H1 (cell line): ENCODE measurements around the gene TMUB1. TPM values are rescaled to one million over a fixed set of nuclear protein-coding genes. Genes with fewer than 3 reads are reported as not detected.

Experiments used
- CTCF ChIA-PET: fragments of 300-600 bp; sonication (Branson Sonifier 250); formaldehyde crosslinking; loops from one replicate; lab custom pipeline; 2021; ENCODE audit not compliant: partially characterized antibody; lab: Charles Lee
- POLR2A ChIA-PET: fragments of 300-600 bp; sonication (Branson Sonifier 250); formaldehyde crosslinking; loops from one replicate; lab custom pipeline; 2021; ENCODE audit warnings: inconsistent platforms; ENCODE audit not compliant: partially characterized antibody; lab: Charles Lee
- DNase-seq, 2 experiments: peaks; one replicate each; pipeline versions ENCODE4 v3.0.0 to v3.0.0-alpha.2; 2010 to 2022; ENCODE audit warnings: low spot score in 2 of 2, low read depth in 1 of 2, mixed read lengths in 1 of 2
- FAIRE-seq: peaks from 2 replicates; lab custom pipeline; 2011; peaks lifted over from hg19 to GRCh38; lab: Jason Lieb, UNC
- H2AFZ ChIP-seq: 2 replicates; pipeline ENCODE4 v1.8.1; 2012; ENCODE audit warnings: low read length, inconsistent platforms
- H2AK5ac ChIP-seq: 2 replicates; pipeline ENCODE4 v1.6.1; 2013; ENCODE audit warnings: low read depth, low read length
- H2BK120ac ChIP-seq: replicated peaks from 2 replicates; pipeline ENCODE3; 2013; ENCODE audit warnings: low read depth, low read length, inconsistent platforms
- H2BK12ac ChIP-seq: 2 replicates; pipeline ENCODE4 v1.6.1; 2013; ENCODE audit warnings: low read depth, low read length
- H2BK15ac ChIP-seq: 2 replicates; pipeline ENCODE4 v1.6.1; 2013; ENCODE audit warnings: low read length
- H2BK20ac ChIP-seq: 2 replicates; pipeline ENCODE4 v1.6.1; 2013; ENCODE audit warnings: low read length
- H2BK5ac ChIP-seq: 2 replicates; pipeline ENCODE4 v1.6.1; 2013; ENCODE audit warnings: low read depth, low read length
- H3K14ac ChIP-seq: 2 replicates; pipeline ENCODE4 v1.6.1; 2013; ENCODE audit warnings: inconsistent platforms; ENCODE audit not compliant: insufficient read length
- H3K18ac ChIP-seq: 2 replicates; pipeline ENCODE4 v1.6.1; 2013; ENCODE audit warnings: low read length; ENCODE audit errors: extremely low read depth
- H3K23ac ChIP-seq: 2 replicates; pipeline ENCODE4 v1.6.1; 2013; ENCODE audit warnings: inconsistent platforms; ENCODE audit not compliant: insufficient read length
- H3K23me2 ChIP-seq: 2 replicates; pipeline ENCODE4 v1.6.1; 2013; ENCODE audit warnings: low read depth, low read length
- H3K27ac ChIP-seq: 2 replicates; pipeline ENCODE4 v1.6.1; 2011; ENCODE audit warnings: low read depth, low read length, inconsistent platforms
- H3K27me3 ChIP-seq, 4 experiments: replicated peaks in 1 of 4; 1 replicate in 1 of 4; 2 replicates in 3 of 4; pipeline versions ENCODE4 v1.6.1 to v1.8.1; 2011 to 2013; ENCODE audit warnings: low read length in 3 of 4, mild to moderate bottlenecking in 3 of 4, inconsistent platforms in 2 of 4, mixed read lengths in 2 of 4, moderate library complexity in 1 of 4; ENCODE audit not compliant: control insufficient read depth in 3 of 4, insufficient read depth in 3 of 4; ENCODE audit errors: extremely low read depth in 1 of 4
- H3K36me3 ChIP-seq, 4 experiments: 2 replicates each; pipeline versions ENCODE4 v1.6.1 to v1.8.1; 2011 to 2013; ENCODE audit warnings: mild to moderate bottlenecking in 4 of 4, low read length in 3 of 4, moderate library complexity in 2 of 4, control low read depth in 1 of 4, inconsistent platforms in 1 of 4; ENCODE audit not compliant: insufficient read depth in 4 of 4, control insufficient read depth in 2 of 4
- H3K4ac ChIP-seq: replicated peaks from 2 replicates; pipeline ENCODE3; 2013; ENCODE audit warnings: low read length, low read depth, mixed read lengths, inconsistent platforms; ENCODE audit not compliant: insufficient read length
- H3K4me1 ChIP-seq, 4 experiments: replicated peaks in 1 of 4; 1 replicate in 1 of 4; 2 replicates in 3 of 4; pipeline versions ENCODE4 v1.6.1 to v1.8.1; 2011 to 2013; ENCODE audit warnings: low read length in 3 of 4, inconsistent platforms in 2 of 4, mixed read lengths in 1 of 4; ENCODE audit not compliant: insufficient read depth in 4 of 4, control insufficient read depth in 3 of 4
- H3K4me2 ChIP-seq, 2 experiments: 2 replicates each; pipeline versions ENCODE4 v1.6.1 to v1.8.1; 2011 to 2013; ENCODE audit warnings: low read depth in 2 of 2, low read length in 2 of 2, control low read depth in 1 of 2, inconsistent platforms in 1 of 2, mild to moderate bottlenecking in 1 of 2; ENCODE audit not compliant: insufficient read depth in 1 of 2
- H3K4me3 ChIP-seq, 4 experiments: fragments of 200-600, 300-600 bp in 1 of 4; sonication (generic), shearing (Covaris generic), sonication (Bioruptor Twin) in 1 of 4; 2 replicates each; pipeline versions ENCODE4 v1.5.1 to v1.8.1; 2011 to 2016; ENCODE audit warnings: low read length in 4 of 4, low read depth in 3 of 4, control low read depth in 2 of 4, inconsistent platforms in 2 of 4, mild to moderate bottlenecking in 2 of 4, mixed read lengths in 1 of 4, moderate library complexity in 1 of 4; ENCODE audit not compliant: insufficient read depth in 2 of 4; ENCODE audit errors: extremely low read depth in 1 of 4
- H3K56ac ChIP-seq: replicated peaks from 2 replicates; pipeline ENCODE3; 2013; ENCODE audit warnings: low read depth, mild to moderate bottlenecking, mixed read lengths, low read length, inconsistent platforms; ENCODE audit not compliant: insufficient read length
- H3K79me1 ChIP-seq: 2 replicates; pipeline ENCODE4 v1.6.1; 2013; ENCODE audit warnings: low read depth, low read length, control low read depth
- H3K79me2 ChIP-seq, 2 experiments: 2 replicates each; pipeline versions ENCODE4 v1.6.1 to v1.8.1; 2012 to 2013; ENCODE audit warnings: low read length in 2 of 2, mild to moderate bottlenecking in 2 of 2, inconsistent platforms in 1 of 2; ENCODE audit not compliant: insufficient read depth in 2 of 2, control insufficient read depth in 1 of 2
- H3K9ac ChIP-seq, 4 experiments: replicated peaks in 1 of 4; 1 replicate in 1 of 4; 2 replicates in 3 of 4; pipeline versions ENCODE4 v1.6.1 to v1.8.1; 2011 to 2013; ENCODE audit warnings: low read depth in 3 of 4, low read length in 3 of 4, control low read depth in 2 of 4, mild to moderate bottlenecking in 2 of 4, moderate library complexity in 2 of 4, inconsistent platforms in 1 of 4; ENCODE audit errors: extremely low read depth in 1 of 4
- H3K9me3 ChIP-seq, 2 experiments: 2 replicates each; pipeline versions ENCODE4 v1.6.1 to v1.8.1; 2012 to 2013; ENCODE audit warnings: mild to moderate bottlenecking in 2 of 2, moderate library complexity in 2 of 2, control low read depth in 1 of 2, inconsistent platforms in 1 of 2, low read depth in 1 of 2, low read length in 1 of 2, mixed read lengths in 1 of 2; ENCODE audit not compliant: insufficient read depth in 2 of 2
- H4K20me1 ChIP-seq, 2 experiments: replicated peaks in 1 of 2; 2 replicates each; pipeline versions ENCODE3 to v1.8.1; 2011 to 2013; ENCODE audit warnings: inconsistent platforms in 2 of 2, low read length in 2 of 2, mild to moderate bottlenecking in 1 of 2; ENCODE audit not compliant: insufficient read depth in 2 of 2, control insufficient read depth in 1 of 2
- H4K5ac ChIP-seq: 2 replicates; pipeline ENCODE4 v1.6.1; 2013; ENCODE audit warnings: low read length, low read depth, mixed read lengths, inconsistent platforms; ENCODE audit not compliant: insufficient read length
- H4K8ac ChIP-seq: 2 replicates; pipeline ENCODE4 v1.8.0; 2013; ENCODE audit warnings: mild to moderate bottlenecking, moderate library complexity, low read length, inconsistent platforms; ENCODE audit not compliant: insufficient read depth; ENCODE audit errors: extremely low read depth
- H4K91ac ChIP-seq: replicated peaks from 2 replicates; pipeline ENCODE3; 2013; ENCODE audit warnings: low read length, mixed read lengths, inconsistent platforms; ENCODE audit not compliant: insufficient read length
- CHD2 ChIP-seq: IDR thresholded peaks from 2 replicates; pipeline ENCODE4 v1.6.1; 2012; ENCODE audit warnings: low read length, improper control_type of control experiment
- WGBS, 2 experiments: shearing (Covaris generic) in 1 of 2; methylation state at CpG; one replicate each; pipeline versions ENCODE4 v1.1.6 to v1.1.7; 2013 to 2015; ENCODE audit warnings: low lambda C conversion rate in 2 of 2, mixed read lengths in 2 of 2, inconsistent platforms in 1 of 2, low coverage in 1 of 2, missing lambda C conversion rate in 1 of 2; ENCODE audit not compliant: insufficient replicate concordance in 2 of 2, insufficient coverage in 1 of 2, insufficient read length in 1 of 2; ENCODE audit errors: extremely low coverage in 1 of 2, missing lambda C conversion rate in 1 of 2; 5-methylcytosine and 5-hydroxymethylcytosine counted together
- polyA plus RNA-seq, 7 experiments: library from polyadenylated mRNA; depleted of rRNA in 3 of 7; stranded (reverse) in 5 of 7; unstranded in 2 of 7; fragments of >200 nt in 5 of 7; fragments of 200-250 nt in 2 of 7; gene quantifications; 1 replicate in 5 of 7; 2 replicates in 1 of 7; 4 replicates in 1 of 7; pipeline versions ENCODE4 v1.2.1 to v1.2.3, GENCODE V29; 2011 to 2013; ENCODE audit warnings: missing spikeins in 2 of 7, mixed read lengths in 2 of 7
- total RNA-seq: library from RNA; stranded (reverse); fragmentation: NEBNext Ultra II Directional; extraction: Animal tissue kit (Norgen Biotek cat#: 25700); gene quantifications from 2 replicates; pipeline ENCODE4 v1.2.1, GENCODE V29; 2021

TMUB1 gene
- total and polyA plus RNA-seq, 2 of the 8 experiments (the other 6 are each of a cell fraction or from before 2014, with no cell fraction given) = 41.4 to 56.2 TPM

- no peak for DNase-seq
- no peak overlapping the region for H4K5ac ChIP-seq
- H3K36me3 ChIP-seq = no peaks in the 10 kb centered on the region
- H2BK15ac ChIP-seq = no peak overlapping the region
- no peak overlapping the region for H3K23ac ChIP-seq
- H3K79me2 ChIP-seq = peaks cover 0 to 32% of the 10 kb centered on the region in 2 experiments; a peak in 1 of 4 replicates
- no peak overlapping the region; the same call in 1 of the 2 replicates for H3K18ac ChIP-seq
- H2BK120ac ChIP-seq = no peak overlapping the region
- no peak overlapping the region for H4K8ac ChIP-seq
- no peaks in the 10 kb centered on the region; the same call in 1 of the 2 replicates for H3K23me2 ChIP-seq
- H3K9me3 ChIP-seq = no peaks in the 10 kb centered on the region
- no peak for TF ChIP-seq CHD2
- H4K91ac ChIP-seq = peak overlapping the region; percentile 32
- no peak overlapping the region for H3K14ac ChIP-seq
- H3K27me3 ChIP-seq = no peaks in the 10 kb centered on the region
- no peak for FAIRE-seq
- no peak overlapping the region for H2AFZ ChIP-seq
- H3K4ac ChIP-seq = no peak overlapping the region
- H4K20me1 ChIP-seq = peaks cover 9 to 32% of the 10 kb centered on the region in 2 experiments
- H3K4me2 ChIP-seq = peak overlapping the region; percentile 58 to 88
- no peak overlapping the region; a peak in 1 of 7 replicates for H3K9ac ChIP-seq
- ChIA-PET CTCF (interaction anchor here (0.7 to 22.4 kb wide), 6 partner anchors 8 to 722 kb away, joined by 3 to 448 read pairs (median 6); partner anchors contain the start of genes AGAP3 and TMUB1), POLR2A (interaction anchor here (0.7 to 1.2 kb wide), 5 partner anchors 9 to 41 kb away, joined by 3 to 5 read pairs (median 4); partner anchors contain the start of gene TMUB1)
- 70% methylated on average over 12 of the region's 12 CpGs; no CpG with 5 or more reads in 1 of the 2 experiments for WGBS, 2 experiments
- peak overlapping the region; percentile 89; the same call in 1 of the 2 replicates for H2BK5ac ChIP-seq
- peak overlapping the region; percentile 73; the same call in 1 of the 2 replicates for H2BK20ac ChIP-seq
- no peak overlapping the region for H3K27ac ChIP-seq
- peaks cover 12% of the 10 kb centered on the region for H3K79me1 ChIP-seq
- H2BK12ac ChIP-seq = peak overlapping the region; percentile 69; the same call in 1 of the 2 replicates
- H2AK5ac ChIP-seq = peak overlapping the region; percentile 17; the same call in 1 of the 2 replicates
- peaks cover 2 to 31% (median 16%) of the 10 kb centered on the region in 4 experiments for H3K4me1 ChIP-seq
- peak overlapping the region in 1 of 4 experiments; percentile 38; a peak in 2 of 8 replicates for H3K4me3 ChIP-seq
- H3K56ac ChIP-seq = no peak overlapping the region
Observed at GRCh38 chr7:151103973-151104372, 20.7 kb upstream of the TMUB1 start.
